Progenitor cell of endocrine pancreas (in vitro differentiated cells): ENCODE measurements around the gene TULP1. TPM values are rescaled to one million over a fixed set of nuclear protein-coding genes. Genes with fewer than 3 reads are reported as not detected.

Experiments
- DNase-seq: peaks from one replicate; pipeline ENCODE4 v3.0.0; 2021; ENCODE audit warnings: low spot score; ENCODE audit not compliant: unreplicated experiment
- H3K27ac Mint-ChIP-seq: 2 replicates; pipeline ENCODE4 v1.8.0; 2021; ENCODE audit warnings: mild to moderate bottlenecking, moderate library complexity, mixed read lengths
- H3K27me3 Mint-ChIP-seq: 2 replicates; pipeline ENCODE4 v1.8.0; 2021; ENCODE audit warnings: mixed read lengths
- H3K36me3 Mint-ChIP-seq: 2 replicates; pipeline ENCODE4 v1.8.0; 2022; ENCODE audit warnings: mixed read lengths; ENCODE audit not compliant: insufficient read depth
- H3K4me1 Mint-ChIP-seq: 2 replicates; pipeline ENCODE4 v1.8.0; 2021; ENCODE audit warnings: low read depth, mixed read lengths
- H3K4me3 Mint-ChIP-seq: 2 replicates; pipeline ENCODE4 v1.8.0; 2021; ENCODE audit warnings: low read depth, mild to moderate bottlenecking, moderate library complexity, mixed read lengths
- H3K9me3 Mint-ChIP-seq: 2 replicates; pipeline ENCODE4 v1.8.0; 2021; ENCODE audit warnings: low read depth, mixed read lengths
- CTCF ChIP-seq: fragments of 200-600 bp; sonication (generic); IDR thresholded peaks from one replicate; pipeline ENCODE4 v1.5.0; 2021; ENCODE audit warnings: antibody characterized with exemption, mild to moderate bottlenecking; ENCODE audit not compliant: unreplicated experiment
- total RNA-seq: library from RNA; stranded (reverse); gene quantifications from 2 replicates; pipeline ENCODE4 v1.2.1, GENCODE V29; 2021

TULP1 gene
- total RNA-seq, 1 donor from 2014 or later, result 0.22 TPM

GRCh38 chr6:35554811-35555210 is 42.1 kb upstream of the TULP1 start:
- no peak for DNase-seq
- H3K36me3 Mint-ChIP-seq, result peaks cover 2% of the 10 kb centered on the region
- no peak overlapping the region for H3K4me3 Mint-ChIP-seq
- peaks cover 4% of the 10 kb centered on the region for H3K4me1 Mint-ChIP-seq
- no peaks in the 10 kb centered on the region for H3K27me3 Mint-ChIP-seq
- TF ChIP-seq CTCF, result no peak
- peaks cover 4% of the 10 kb centered on the region for H3K9me3 Mint-ChIP-seq
- no peak overlapping the region for H3K27ac Mint-ChIP-seq

- TF ChIP-seq CTCF, result no peak
- Mint-ChIP-seq H3K27ac (no peak overlapping the region), H3K36me3 (peaks cover 2% of the 10 kb centered on the region), H3K27me3 (no peaks in the 10 kb centered on the region), H3K9me3 (peaks cover 4% of the 10 kb centered on the region), H3K4me1 (no peaks in the 10 kb centered on the region), H3K4me3 (no peak overlapping the region)
- no peak for DNase-seq
These were observed 40.6 kb upstream of the TULP1 start for GRCh38 chr6:35553315-35553714.

GRCh38 chr6:35552285-35552917 is 39.7 kb upstream of the TULP1 start:
- no peak overlapping the region for H3K4me3 Mint-ChIP-seq
- H3K27me3 Mint-ChIP-seq, result peaks cover 7% of the 10 kb centered on the region
- peak; percentile 76 for TF ChIP-seq CTCF
- H3K27ac Mint-ChIP-seq, result no peak overlapping the region
- H3K9me3 Mint-ChIP-seq, result peaks cover 4% of the 10 kb centered on the region
- no peak for DNase-seq
- no peaks in the 10 kb centered on the region for H3K4me1 Mint-ChIP-seq
- peaks cover 2% of the 10 kb centered on the region for H3K36me3 Mint-ChIP-seq

GRCh38 chr6:35550437-35550836 is 37.7 kb upstream of the TULP1 start:
- H3K4me1 Mint-ChIP-seq, result no peaks in the 10 kb centered on the region
- no peak for TF ChIP-seq CTCF
- H3K4me3 Mint-ChIP-seq, result no peak overlapping the region
- DNase-seq, result no peak
- peaks cover 2% of the 10 kb centered on the region for H3K36me3 Mint-ChIP-seq
- peaks cover 4% of the 10 kb centered on the region for H3K9me3 Mint-ChIP-seq
- peaks cover 8% of the 10 kb centered on the region for H3K27me3 Mint-ChIP-seq
- no peak overlapping the region for H3K27ac Mint-ChIP-seq

GRCh38 chr6:35547676-35548075 is 35.0 kb upstream of the TULP1 start:
- H3K36me3 Mint-ChIP-seq, result peaks cover 2% of the 10 kb centered on the region
- no peak overlapping the region for H3K27ac Mint-ChIP-seq
- H3K4me1 Mint-ChIP-seq, result no peaks in the 10 kb centered on the region
- no peak for DNase-seq
- peaks cover 4% of the 10 kb centered on the region for H3K9me3 Mint-ChIP-seq
- H3K4me3 Mint-ChIP-seq, result no peak overlapping the region
- peaks cover 14% of the 10 kb centered on the region for H3K27me3 Mint-ChIP-seq
- TF ChIP-seq CTCF, result no peak
